HepG2 (cell line): ENCODE results near the gene HSDL1. TPM values are rescaled to one million over a fixed set of nuclear protein-coding genes. Genes with fewer than 3 reads are reported as not detected.

Source experiments
- BCL6 ChIP-seq: IDR thresholded peaks from 2 replicates; pipeline ENCODE4 v1.6.1; 2016; ENCODE audit warnings: missing genetic modification reagents, missing compliant biosample characterization
- ERF ChIP-seq: IDR thresholded peaks from 2 replicates; pipeline ENCODE4 v1.6.1; 2018; ENCODE audit warnings: missing biosample characterization, missing genetic modification reagents
- GTF2F1 ChIP-seq: fragments of 150-350 bp; IDR thresholded peaks from 2 replicates; pipeline ENCODE4 v1.6.1; 2014; ENCODE audit warnings: low read length
- IRF2 ChIP-seq: IDR thresholded peaks from 2 replicates; pipeline ENCODE4 v1.6.1; 2018; ENCODE audit warnings: missing genetic modification reagents, missing compliant biosample characterization
- KDM4B ChIP-seq: sonication (generic); formaldehyde crosslinking; IDR thresholded peaks from 2 replicates; pipeline ENCODE4 v1.4.0; 2020; ENCODE audit warnings: missing genetic modification reagents
- MTF2 ChIP-seq: sonication (generic); formaldehyde crosslinking; IDR thresholded peaks from 2 replicates; pipeline ENCODE4 v1.5.0; 2020; ENCODE audit warnings: missing genetic modification reagents, borderline replicate concordance
- PAXIP1 ChIP-seq: sonication (generic); formaldehyde crosslinking; conservative IDR thresholded peaks from 2 replicates; pipeline ENCODE4 v1.4.0; 2020; ENCODE audit warnings: mild to moderate bottlenecking, missing genetic modification reagents, moderate library complexity
- RXRA ChIP-seq: sonication (generic); formaldehyde crosslinking; IDR thresholded peaks from 2 replicates; pipeline ENCODE4 v1.5.1; 2020; ENCODE audit warnings: missing genetic modification reagents
- SETDB1 ChIP-seq: sonication (generic); formaldehyde crosslinking; IDR thresholded peaks from 2 replicates; pipeline ENCODE4 v1.5.1; 2020; ENCODE audit warnings: missing genetic modification reagents, mild to moderate bottlenecking, borderline replicate concordance
- STAG1 ChIP-seq: sonication (generic); formaldehyde crosslinking; IDR thresholded peaks from 2 replicates; pipeline ENCODE4 v1.4.0; 2020; ENCODE audit warnings: missing genetic modification reagents
- ZNF205 ChIP-seq: IDR thresholded peaks from 2 replicates; pipeline ENCODE4 v1.6.1; 2018; ENCODE audit warnings: missing biosample characterization, missing genetic modification reagents
- ZNF232 ChIP-seq: sonication (generic); formaldehyde crosslinking; IDR thresholded peaks from 2 replicates; pipeline ENCODE4 v1.4.0; 2020; ENCODE audit warnings: missing genetic modification reagents, borderline replicate concordance
- ZNF235 ChIP-seq: sonication (generic); formaldehyde crosslinking; IDR thresholded peaks from 2 replicates; pipeline ENCODE4 v1.8.1; 2023; ENCODE audit warnings: mild to moderate bottlenecking, missing genetic modification reagents, borderline replicate concordance
- ZNF282 ChIP-seq: fragments of 450-650 bp; IDR thresholded peaks from 2 replicates; pipeline ENCODE4 v1.6.1; 2018; ENCODE audit not compliant: partially characterized antibody
- ZNF446 ChIP-seq: sonication (generic); formaldehyde crosslinking; IDR thresholded peaks from 2 replicates; pipeline ENCODE4 v1.5.0; 2020; ENCODE audit warnings: mild to moderate bottlenecking, missing genetic modification reagents
- ZUFSP ChIP-seq: sonication (generic); formaldehyde crosslinking; IDR thresholded peaks from 2 replicates; pipeline ENCODE4 v1.9.0; 2021; ENCODE audit warnings: missing genetic modification reagents, mild to moderate bottlenecking, borderline replicate concordance
- polyA plus RNA-seq, 8 experiments: library from polyadenylated mRNA; depleted of rRNA in 3 of 8; stranded (reverse) in 7 of 8; unstranded in 1 of 8; fragments of >200 nt; fragmentation: Illumina TruSeq in 4 of 8; extraction: Trizol in 4 of 8; gene quantifications; 2 replicates each; pipeline versions ENCODE4 v1.2.1 to v1.2.3, GENCODE V29; 2011 to 2016; ENCODE audit warnings: low read depth in 4 of 8, missing spikeins in 1 of 8, mixed read lengths in 1 of 8; ENCODE audit not compliant: insufficient read depth in 1 of 8
- total RNA-seq, 5 experiments: library from RNA; depleted of rRNA; stranded (reverse); fragments of >200 nt; fragmentation: Illumina TruSeq; extraction: Trizol; gene quantifications; 2 replicates each; pipeline ENCODE4 v1.2.3, GENCODE V29; 2016; ENCODE audit warnings: low read depth in 1 of 5
- TF ChIP-seq, protein P1 (sequence below): sonication (generic); formaldehyde crosslinking; IDR thresholded peaks from 2 replicates; pipeline ENCODE4 v1.4.0; 2020; ENCODE audit warnings: missing genetic modification reagents, borderline replicate concordance
- TF ChIP-seq, protein P2 (sequence below): sonication (generic); formaldehyde crosslinking; IDR thresholded peaks from 2 replicates; pipeline ENCODE4 v1.5.0; 2020; ENCODE audit warnings: missing genetic modification reagents

The HSDL1 gene
- total and polyA plus RNA-seq, 2 of the 13 experiments (the other 11 are each of a cell fraction or from before 2014, with no cell fraction given), result 49.2 to 49.7 TPM

GRCh38 chr16:84144859-84145639 is at the start of gene HSDL1, which contains the start of gene DNAAF1 (continued):
- TF ChIP-seq, protein P1, sequence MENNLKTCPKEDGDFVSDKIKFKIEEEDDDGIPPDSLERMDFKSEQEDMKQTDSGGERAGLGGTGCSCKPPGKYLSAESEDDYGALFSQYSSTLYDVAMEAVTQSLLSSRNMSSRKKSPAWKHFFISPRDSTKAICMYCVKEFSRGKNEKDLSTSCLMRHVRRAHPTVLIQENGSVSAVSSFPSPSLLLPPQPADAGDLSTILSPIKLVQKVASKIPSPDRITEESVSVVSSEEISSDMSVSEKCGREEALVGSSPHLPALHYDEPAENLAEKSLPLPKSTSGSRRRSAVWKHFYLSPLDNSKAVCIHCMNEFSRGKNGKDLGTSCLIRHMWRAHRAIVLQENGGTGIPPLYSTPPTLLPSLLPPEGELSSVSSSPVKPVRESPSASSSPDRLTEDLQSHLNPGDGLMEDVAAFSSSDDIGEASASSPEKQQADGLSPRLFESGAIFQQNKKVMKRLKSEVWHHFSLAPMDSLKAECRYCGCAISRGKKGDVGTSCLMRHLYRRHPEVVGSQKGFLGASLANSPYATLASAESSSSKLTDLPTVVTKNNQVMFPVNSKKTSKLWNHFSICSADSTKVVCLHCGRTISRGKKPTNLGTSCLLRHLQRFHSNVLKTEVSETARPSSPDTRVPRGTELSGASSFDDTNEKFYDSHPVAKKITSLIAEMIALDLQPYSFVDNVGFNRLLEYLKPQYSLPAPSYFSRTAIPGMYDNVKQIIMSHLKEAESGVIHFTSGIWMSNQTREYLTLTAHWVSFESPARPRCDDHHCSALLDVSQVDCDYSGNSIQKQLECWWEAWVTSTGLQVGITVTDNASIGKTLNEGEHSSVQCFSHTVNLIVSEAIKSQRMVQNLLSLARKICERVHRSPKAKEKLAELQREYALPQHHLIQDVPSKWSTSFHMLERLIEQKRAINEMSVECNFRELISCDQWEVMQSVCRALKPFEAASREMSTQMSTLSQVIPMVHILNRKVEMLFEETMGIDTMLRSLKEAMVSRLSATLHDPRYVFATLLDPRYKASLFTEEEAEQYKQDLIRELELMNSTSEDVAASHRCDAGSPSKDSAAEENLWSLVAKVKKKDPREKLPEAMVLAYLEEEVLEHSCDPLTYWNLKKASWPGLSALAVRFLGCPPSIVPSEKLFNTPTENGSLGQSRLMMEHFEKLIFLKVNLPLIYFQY, result no peak
- TF ChIP-seq, protein P2, sequence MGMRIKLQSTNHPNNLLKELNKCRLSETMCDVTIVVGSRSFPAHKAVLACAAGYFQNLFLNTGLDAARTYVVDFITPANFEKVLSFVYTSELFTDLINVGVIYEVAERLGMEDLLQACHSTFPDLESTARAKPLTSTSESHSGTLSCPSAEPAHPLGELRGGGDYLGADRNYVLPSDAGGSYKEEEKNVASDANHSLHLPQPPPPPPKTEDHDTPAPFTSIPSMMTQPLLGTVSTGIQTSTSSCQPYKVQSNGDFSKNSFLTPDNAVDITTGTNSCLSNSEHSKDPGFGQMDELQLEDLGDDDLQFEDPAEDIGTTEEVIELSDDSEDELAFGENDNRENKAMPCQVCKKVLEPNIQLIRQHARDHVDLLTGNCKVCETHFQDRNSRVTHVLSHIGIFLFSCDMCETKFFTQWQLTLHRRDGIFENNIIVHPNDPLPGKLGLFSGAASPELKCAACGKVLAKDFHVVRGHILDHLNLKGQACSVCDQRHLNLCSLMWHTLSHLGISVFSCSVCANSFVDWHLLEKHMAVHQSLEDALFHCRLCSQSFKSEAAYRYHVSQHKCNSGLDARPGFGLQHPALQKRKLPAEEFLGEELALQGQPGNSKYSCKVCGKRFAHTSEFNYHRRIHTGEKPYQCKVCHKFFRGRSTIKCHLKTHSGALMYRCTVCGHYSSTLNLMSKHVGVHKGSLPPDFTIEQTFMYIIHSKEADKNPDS, result no peak
- TF ChIP-seq ERF (CRISPR knock-in tag) (peak; percentile 8; the same call in 1 of the 2 replicates), BCL6 (CRISPR knock-in tag) (no peak), GTF2F1 (no peak), ZNF205 (CRISPR knock-in tag) (no peak), ZNF282 (no peak), MTF2 (peak; percentile 51; the same call in 1 of the 2 replicates), KDM4B (no peak), ZNF235 (CRISPR knock-in tag) (0 out of 2 replicates have a peak, but pooled peaks have one; percentile 52), RXRA (CRISPR knock-in tag) (peak; percentile 34; the same call in 1 of the 2 replicates), ZNF446 (CRISPR knock-in tag) (no peak; the same call in 1 of the 2 replicates), ZNF232 (no peak), IRF2 (CRISPR knock-in tag) (no peak), STAG1 (CRISPR knock-in tag) (no peak; the same call in 1 of the 2 replicates), SETDB1 (CRISPR knock-in tag) (no peak), PAXIP1 (CRISPR knock-in tag) (no peak; the same call in 1 of the 2 replicates), ZUFSP (CRISPR knock-in tag) (no peak)
